Activated CD8-positive, alpha-beta memory T cell treated with anti-CD3 and anti-CD28 coated beads for 4 hours (primary cell): ENCODE measurements around the gene REXO1.
"Not testable (repeated sequence)": the region's sequence is repeated elsewhere in the genome, so short reads cannot be mapped to it uniquely, and the experiment has no call there.

ENCODE experiments used
- DNase-seq, 2 donors: peaks; one replicate each; pipeline ENCODE4 v3.0.0-alpha.2; 2020; ENCODE audit warnings: low read depth in 2 of 2

Gene REXO1

GRCh38 chr19:1875646-1876495, 27.6 kb upstream of the REXO1 start:
- DNase-seq, result peak; percentile 69 to 72

- DNase-seq, result not testable (repeated sequence)
Observed at GRCh38 chr19:1875265-1875645, 27.0 kb upstream of the REXO1 start.

DNA sequence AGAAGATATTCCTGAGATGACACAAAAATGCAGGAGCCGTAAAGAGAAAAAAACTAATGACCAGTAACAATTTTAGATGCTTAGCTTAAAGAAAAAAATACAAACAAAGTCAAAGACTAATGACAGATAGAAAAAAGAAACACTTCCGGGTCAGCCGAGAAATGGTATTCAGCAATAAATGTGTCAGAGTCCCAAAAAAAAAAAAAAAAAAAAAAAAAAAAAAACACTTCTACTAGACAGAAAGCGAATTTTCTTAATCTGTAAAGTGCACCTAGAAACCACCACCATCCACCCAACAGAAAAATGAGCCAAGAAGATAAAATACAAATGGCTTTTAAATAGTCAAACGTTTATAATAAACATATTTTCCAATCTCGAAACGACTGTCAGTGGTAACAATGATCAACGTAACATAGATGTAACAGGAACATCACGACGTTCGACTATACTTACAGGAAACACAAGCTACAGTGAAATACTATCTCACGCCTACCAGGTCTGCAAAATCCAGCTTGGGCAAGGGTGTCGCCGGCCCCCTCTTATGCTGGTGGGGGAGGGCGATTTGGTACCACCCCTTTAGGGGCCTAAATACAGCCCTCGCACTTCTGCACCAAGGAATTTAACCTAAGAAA, 26.4 kb upstream of the REXO1 start:
- no peak for DNase-seq

GRCh38 chr19:1873524-1874473, 25.5 kb upstream of the REXO1 start:
- no peak for DNase-seq

GRCh38 chr19:1872807-1873523, 24.7 kb upstream of the REXO1 start:
- no peak for DNase-seq

GRCh38 chr19:1871630-1872029, 23.3 kb upstream of the REXO1 start:
- DNase-seq, result no peak

GRCh38 chr19:1871140-1871597, 22.9 kb upstream of the REXO1 start:
- no peak for DNase-seq

DNA sequence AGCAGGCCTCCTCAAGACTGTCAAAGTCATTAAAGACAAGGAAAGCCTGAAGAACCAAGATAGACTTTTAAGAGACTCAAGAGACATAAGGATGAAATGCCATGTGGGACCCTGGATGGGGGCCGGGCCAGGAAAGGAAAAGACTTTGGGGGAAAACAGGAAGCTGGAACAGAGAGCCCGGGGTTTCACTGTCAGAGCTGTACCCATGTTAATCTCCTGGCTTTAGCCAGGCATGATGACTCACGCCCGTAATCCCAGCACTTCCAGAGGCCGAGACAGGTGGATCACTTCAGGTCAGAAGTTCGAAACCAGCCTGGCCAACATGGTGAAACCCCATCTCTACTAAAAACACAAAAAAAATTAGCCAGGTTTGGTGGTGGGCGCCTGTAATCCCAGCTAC, 20.7 kb upstream of the REXO1 start:
- no peak for DNase-seq

DNA sequence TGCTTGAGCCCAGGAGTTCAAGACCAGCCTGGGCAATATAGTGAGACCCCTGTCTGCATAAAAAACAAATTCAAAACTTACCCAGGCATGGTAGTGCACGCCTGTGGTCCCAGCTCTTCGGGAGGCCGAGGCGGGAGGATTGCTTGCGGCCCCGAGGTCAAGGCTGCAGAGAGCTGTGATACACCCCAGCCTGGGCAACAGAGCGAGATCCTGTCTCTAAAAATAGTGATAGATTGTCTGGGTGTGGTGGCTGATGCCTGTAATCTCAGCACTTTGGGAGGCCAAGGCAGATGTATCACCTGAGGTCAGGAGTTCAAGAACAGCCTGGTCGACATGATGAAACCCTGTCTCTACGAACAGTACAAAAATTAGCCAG, 19.1 kb upstream of the REXO1 start:
- no peak for DNase-seq

DNA sequence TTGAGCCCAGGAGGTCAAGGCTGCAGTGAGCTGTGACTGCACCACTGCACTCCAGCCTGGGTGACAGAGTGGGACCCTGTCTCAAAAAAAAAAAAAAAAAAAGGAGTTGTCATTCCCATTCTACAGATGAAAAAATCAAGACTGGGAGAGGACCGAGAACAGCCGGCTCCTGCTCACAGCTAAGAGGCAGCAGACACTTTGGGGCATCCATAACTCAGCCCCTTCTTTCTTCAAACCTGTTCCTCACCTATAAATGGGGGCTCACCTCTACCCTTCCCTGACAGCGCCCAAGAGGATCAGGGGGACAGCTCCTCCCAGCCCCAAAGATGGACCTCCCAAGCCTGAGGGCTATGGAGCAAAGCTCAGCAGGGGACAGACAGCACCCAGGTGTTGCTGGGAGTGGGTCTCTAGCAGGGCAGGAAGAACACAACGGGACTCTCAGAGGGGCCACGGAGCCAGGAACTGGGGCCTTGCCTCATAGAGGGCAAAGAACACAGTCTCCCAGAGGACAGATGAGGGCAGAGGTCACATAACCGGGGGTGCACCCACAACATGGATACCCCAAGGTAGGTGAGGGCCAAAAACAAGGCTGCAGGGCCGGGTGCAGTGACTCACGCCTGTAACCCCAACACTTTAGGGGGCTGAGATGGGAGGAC, 18.5 kb upstream of the REXO1 start:
- no peak for DNase-seq

GRCh38 chr19:1865172-1866010, 17.1 kb upstream of the REXO1 start:
- no peak for DNase-seq

- DNase-seq, result no peak
Observed at GRCh38 chr19:1864480-1865171, 16.3 kb upstream of the REXO1 start.

GRCh38 chr19:1863638-1864479, 15.6 kb upstream of the REXO1 start:
- peak; percentile 88 to 91 for DNase-seq

DNA sequence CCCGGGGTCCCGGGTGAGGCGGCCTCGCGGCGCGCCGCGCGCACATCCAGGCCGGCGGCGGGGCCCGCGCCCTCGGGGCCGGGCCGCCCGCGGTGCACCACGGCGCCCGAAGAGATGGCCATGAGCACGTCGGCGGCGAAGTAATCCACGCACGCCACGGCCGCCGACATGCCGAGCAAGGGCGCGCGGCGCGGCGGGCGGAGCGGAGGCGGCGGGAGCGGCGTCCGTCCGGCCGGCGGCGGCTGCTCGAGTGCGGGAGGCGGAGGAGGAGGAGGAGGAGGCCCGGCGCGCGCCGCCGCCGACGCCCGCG, 15.0 kb upstream of the REXO1 start, which contains the start of gene KLF16:
Gene KLF16 (minus strand): TSS at position 252 of the 310 bp plus-strand sequence. CDS start 82 bp downstream, at position 170.
- no peak for DNase-seq

- DNase-seq, result no peak
Observed at GRCh38 chr19:1862424-1863327, 14.4 kb upstream of the REXO1 start.

- no peak for DNase-seq
Observed at GRCh38 chr19:1862068-1862423, 13.8 kb upstream of the REXO1 start.

GRCh38 chr19:1861599-1862031, 13.3 kb upstream of the REXO1 start:
- no peak for DNase-seq
